ENCODE results near the gene MYLK4. TPM values are rescaled to one million over a fixed set of nuclear protein-coding genes. Genes with fewer than 3 reads are reported as not detected.

The MYLK4 gene
- total RNA-seq, 1 experiment from 2014 or later: 0.85 TPM

- in situ Hi-C loops (cut with HindIII; ENCODE audit: low pct_unique_long_range_greater_than_20kb, low sequenced_read_pairs) (no loop called here), intact Hi-C loops (cut with micrococcal nuclease; ENCODE audit: unreplicated experiment) (no loop called here)
- no peak for TF ChIP-seq REST (IDR thresholded peaks at IDR 0.05; ENCODE audit: insufficient read depth in 1 of 2, low read depth in 2 of 2, low read length in 1 of 2)
- TF ChIP-seq CTCF (IDR thresholded peaks at IDR 0.05): no peak
- no peak for TF ChIP-seq POLR2AphosphoS5 (IDR thresholded peaks at IDR 0.05; ENCODE audit: low read depth, low read length)
- no peak for TF ChIP-seq TCF7L2 (IDR thresholded peaks at IDR 0.05; ENCODE audit: low read depth, low read length)
- no peak for TF ChIP-seq SIN3A (IDR thresholded peaks at IDR 0.05; ENCODE audit: borderline replicate concordance, insufficient read depth, low read depth, low read length)
- no peak overlapping the region for H3K4me3 ChIP-seq (ENCODE audit: low read depth in 2 of 2, low read length in 2 of 2)
- H3K27me3 ChIP-seq (ENCODE audit: control insufficient read depth, insufficient read depth, low read length): peaks cover 6% of the 10 kb centered on the region; the same call in 1 of the 2 replicates
- H3K36me3 ChIP-seq (ENCODE audit: control insufficient read depth, insufficient read depth, low read length): no peaks in the 10 kb centered on the region
- POLR2A ChIA-PET: no interaction called here
- no peaks in the 10 kb centered on the region for H3K4me1 ChIP-seq (ENCODE audit: control insufficient read depth, insufficient read depth, low read length)
- H3K9me3 ChIP-seq (ENCODE audit: control insufficient read depth, insufficient read depth, low read depth, low read length): no peaks in the 10 kb centered on the region
- no TSS peak for BruUV-seq (replicated peaks)
- ATAC-seq (no peak), DNase-seq (ENCODE audit: low read depth, low spot score) (no peak)
- CTCF ChIA-PET: no interaction called here
- no peak overlapping the region for H3K27ac ChIP-seq (ENCODE audit: low read length)
Measured at GRCh38 chr6:2708456-2708855, 42.3 kb downstream of the MYLK4 start.

- H3K27me3 ChIP-seq (ENCODE audit: control insufficient read depth, insufficient read depth, low read length): peaks cover 6% of the 10 kb centered on the region; the same call in 1 of the 2 replicates
- TF ChIP-seq POLR2AphosphoS5 (IDR thresholded peaks at IDR 0.05; ENCODE audit: low read depth, low read length): no peak
- no peak for TF ChIP-seq CTCF (IDR thresholded peaks at IDR 0.05)
- TF ChIP-seq TCF7L2 (IDR thresholded peaks at IDR 0.05; ENCODE audit: low read depth, low read length): no peak
- no peak for TF ChIP-seq REST (IDR thresholded peaks at IDR 0.05; ENCODE audit: insufficient read depth in 1 of 2, low read depth in 2 of 2, low read length in 1 of 2)
- TF ChIP-seq SIN3A (IDR thresholded peaks at IDR 0.05; ENCODE audit: borderline replicate concordance, insufficient read depth, low read depth, low read length): no peak
- DNase-seq (ENCODE audit: low read depth, low spot score): no peak
- in situ Hi-C loops (cut with HindIII; ENCODE audit: low pct_unique_long_range_greater_than_20kb, low sequenced_read_pairs) (no loop called here), intact Hi-C loops (cut with micrococcal nuclease; ENCODE audit: unreplicated experiment) (no loop called here)
- ATAC-seq: no peak
- no TSS peak for BruUV-seq (replicated peaks)
- no peaks in the 10 kb centered on the region for H3K36me3 ChIP-seq (ENCODE audit: control insufficient read depth, insufficient read depth, low read length)
- H3K9me3 ChIP-seq (ENCODE audit: control insufficient read depth, insufficient read depth, low read depth, low read length): no peaks in the 10 kb centered on the region
- no peaks in the 10 kb centered on the region for H3K4me1 ChIP-seq (ENCODE audit: control insufficient read depth, insufficient read depth, low read length)
- H3K27ac ChIP-seq (ENCODE audit: low read length): no peak overlapping the region
- CTCF ChIA-PET: no interaction called here
- POLR2A ChIA-PET: no interaction called here
- H3K4me3 ChIP-seq (ENCODE audit: low read depth in 2 of 2, low read length in 2 of 2): no peak overlapping the region
Measured at GRCh38 chr6:2706558-2706957, 44.2 kb downstream of the MYLK4 start.

Data from Panc1 (cell line).